ENCODE measurements around the gene SUDS3.

Gene SUDS3

GRCh38 chr12:118357257-118358007, 18.9 kb upstream of the SUDS3 start:
- no peak for DNase-seq

- no peak for DNase-seq
These were observed 18.4 kb upstream of the SUDS3 start for GRCh38 chr12:118358008-118358359.

GRCh38 chr12:118358612-118359540, 17.5 kb upstream of the SUDS3 start:
- DNase-seq: no peak

- no peak for DNase-seq
These were observed 16.8 kb upstream of the SUDS3 start for GRCh38 chr12:118359541-118359915.

GRCh38 chr12:118361092-118361404, 15.3 kb upstream of the SUDS3 start:
- no peak for DNase-seq

- no peak for DNase-seq
These were observed 14.5 kb upstream of the SUDS3 start for GRCh38 chr12:118361889-118362288.

- no peak for DNase-seq
These were observed 7.5 kb upstream of the SUDS3 start for GRCh38 chr12:118368821-118369220.

GRCh38 chr12:118370601-118371000, 5.8 kb upstream of the SUDS3 start:
- no peak for DNase-seq

GRCh38 chr12:118371321-118372282, 4.8 kb upstream of the SUDS3 start:
- DNase-seq: no peak

- peak; percentile 99 for DNase-seq
These were observed 3.5 kb upstream of the SUDS3 start, which contains the start of gene TAOK3 for GRCh38 chr12:118372541-118373495. Gene TAOK3, minus strand, starts transcription at chr12:118372907. Its CDS starts 117,340 bp downstream, at chr12:118255567.

- no peak for DNase-seq
These were observed 2.7 kb upstream of the SUDS3 start for GRCh38 chr12:118373616-118374015.

- no peak for DNase-seq
These were observed 2.1 kb upstream of the SUDS3 start for GRCh38 chr12:118374126-118374725.

- no peak for DNase-seq
These were observed 1.4 kb upstream of the SUDS3 start for GRCh38 chr12:118374909-118375308.

- no peak for DNase-seq
These were observed 1.0 kb upstream of the SUDS3 start for GRCh38 chr12:118375348-118375747.

- no peak for DNase-seq
These were observed 897 bp downstream of the SUDS3 start for GRCh38 chr12:118377021-118377883.

- DNase-seq: no peak
These were observed 1.6 kb downstream of the SUDS3 start for GRCh38 chr12:118377884-118378470.

GRCh38 chr12:118391424-118391823, 15.1 kb downstream of the SUDS3 start:
- no peak for DNase-seq

- no peak for DNase-seq
These were observed 15.5 kb downstream of the SUDS3 start for GRCh38 chr12:118391836-118392235.

GRCh38 chr12:118397708-118398440, 21.5 kb downstream of the SUDS3 start:
- no peak for DNase-seq

Measured in NCI-H510A (cell line).